HL-60 (cell line): Measurements from ENCODE around the gene PRSS8.
A peak's percentile ranks its signal among the peaks of the same experiment; 100 is the strongest.
"Not testable (repeated sequence)": the region's sequence is repeated elsewhere in the genome, so short reads cannot be mapped to it uniquely, and the experiment has no call there.

ENCODE experiments used
- DNase-seq, 2 experiments: peaks; one replicate each; pipeline ENCODE4 v3.0.0-alpha.2; 2010 to 2020; ENCODE audit warnings: low read depth in 1 of 2, low spot score in 1 of 2
- H3K27ac ChIP-seq: fragments of 250-450 bp; sonication (Bioruptor Pico); replicated peaks from 2 replicates; pipeline ENCODE4 v1.5.1; 2020; ENCODE audit warnings: mild to moderate bottlenecking, moderate library complexity
- H3K27me3 ChIP-seq: fragments of 250-450 bp; sonication (Bioruptor Pico); 2 replicates; pipeline ENCODE4 v1.5.1; 2021; ENCODE audit warnings: mild to moderate bottlenecking, moderate library complexity; ENCODE audit not compliant: insufficient read depth, poor library complexity, severe bottlenecking
- H3K4me3 ChIP-seq: replicated peaks from 2 replicates; pipeline ENCODE4 v1.5.1; 2011; ENCODE audit warnings: mild to moderate bottlenecking, control low read depth, low read length; ENCODE audit not compliant: insufficient read depth
- GABPA ChIP-seq: IDR thresholded peaks from 2 replicates; pipeline ENCODE4 v1.6.1; 2012; ENCODE audit warnings: low read depth
- POLR2AphosphoS5 ChIP-seq: IDR thresholded peaks from 2 replicates; pipeline ENCODE4 v1.6.1; 2012; ENCODE audit warnings: low read depth
- SPI1 ChIP-seq: IDR thresholded peaks from 2 replicates; pipeline ENCODE4 v1.6.1; 2012; ENCODE audit warnings: low read depth, mild to moderate bottlenecking, borderline replicate concordance
- TF ChIP-seq, protein P1 (sequence below): IDR thresholded peaks from one replicate; pipeline ENCODE4 v1.5.1; 2011; ENCODE audit warnings: low read length, control low read depth, inconsistent platforms; ENCODE audit not compliant: insufficient read depth
- TF ChIP-seq, protein P2 (sequence below): IDR thresholded peaks from 2 replicates; pipeline ENCODE4 v1.6.1; 2012; ENCODE audit warnings: low read depth; ENCODE audit not compliant: insufficient replicate concordance

PRSS8 gene

GRCh38 chr16:31136822-31137499, 1.4 kb upstream of the PRSS8 start:
- DNase-seq, H3K4me3 ChIP-seq, H3K27me3 ChIP-seq, H3K27ac ChIP-seq: not testable (repeated sequence)

DNA sequence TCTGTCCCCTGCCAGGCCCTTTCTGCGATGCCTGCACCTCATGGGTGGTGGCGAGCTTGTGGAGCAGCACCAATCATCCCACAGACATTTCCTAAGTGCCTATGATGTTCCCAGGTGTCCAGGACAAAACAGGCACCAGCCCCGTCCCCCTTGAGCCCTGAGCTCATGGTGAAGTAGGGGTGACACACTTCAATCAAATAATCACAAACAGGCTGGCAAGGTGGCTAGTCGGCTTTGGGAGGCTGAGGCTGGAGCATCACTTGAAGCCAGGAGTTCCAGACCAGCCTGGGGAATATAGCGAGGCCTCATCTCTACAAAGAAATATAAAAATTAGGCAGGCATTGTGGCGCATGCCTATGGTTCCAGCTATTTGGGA, 748 bp upstream of the PRSS8 start:
- TF ChIP-seq SPI1, result no peak
- TF ChIP-seq GABPA, result no peak
- no peak for TF ChIP-seq POLR2AphosphoS5
- TF ChIP-seq, protein P1, sequence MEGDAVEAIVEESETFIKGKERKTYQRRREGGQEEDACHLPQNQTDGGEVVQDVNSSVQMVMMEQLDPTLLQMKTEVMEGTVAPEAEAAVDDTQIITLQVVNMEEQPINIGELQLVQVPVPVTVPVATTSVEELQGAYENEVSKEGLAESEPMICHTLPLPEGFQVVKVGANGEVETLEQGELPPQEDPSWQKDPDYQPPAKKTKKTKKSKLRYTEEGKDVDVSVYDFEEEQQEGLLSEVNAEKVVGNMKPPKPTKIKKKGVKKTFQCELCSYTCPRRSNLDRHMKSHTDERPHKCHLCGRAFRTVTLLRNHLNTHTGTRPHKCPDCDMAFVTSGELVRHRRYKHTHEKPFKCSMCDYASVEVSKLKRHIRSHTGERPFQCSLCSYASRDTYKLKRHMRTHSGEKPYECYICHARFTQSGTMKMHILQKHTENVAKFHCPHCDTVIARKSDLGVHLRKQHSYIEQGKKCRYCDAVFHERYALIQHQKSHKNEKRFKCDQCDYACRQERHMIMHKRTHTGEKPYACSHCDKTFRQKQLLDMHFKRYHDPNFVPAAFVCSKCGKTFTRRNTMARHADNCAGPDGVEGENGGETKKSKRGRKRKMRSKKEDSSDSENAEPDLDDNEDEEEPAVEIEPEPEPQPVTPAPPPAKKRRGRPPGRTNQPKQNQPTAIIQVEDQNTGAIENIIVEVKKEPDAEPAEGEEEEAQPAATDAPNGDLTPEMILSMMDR, result no peak
- TF ChIP-seq, protein P2, sequence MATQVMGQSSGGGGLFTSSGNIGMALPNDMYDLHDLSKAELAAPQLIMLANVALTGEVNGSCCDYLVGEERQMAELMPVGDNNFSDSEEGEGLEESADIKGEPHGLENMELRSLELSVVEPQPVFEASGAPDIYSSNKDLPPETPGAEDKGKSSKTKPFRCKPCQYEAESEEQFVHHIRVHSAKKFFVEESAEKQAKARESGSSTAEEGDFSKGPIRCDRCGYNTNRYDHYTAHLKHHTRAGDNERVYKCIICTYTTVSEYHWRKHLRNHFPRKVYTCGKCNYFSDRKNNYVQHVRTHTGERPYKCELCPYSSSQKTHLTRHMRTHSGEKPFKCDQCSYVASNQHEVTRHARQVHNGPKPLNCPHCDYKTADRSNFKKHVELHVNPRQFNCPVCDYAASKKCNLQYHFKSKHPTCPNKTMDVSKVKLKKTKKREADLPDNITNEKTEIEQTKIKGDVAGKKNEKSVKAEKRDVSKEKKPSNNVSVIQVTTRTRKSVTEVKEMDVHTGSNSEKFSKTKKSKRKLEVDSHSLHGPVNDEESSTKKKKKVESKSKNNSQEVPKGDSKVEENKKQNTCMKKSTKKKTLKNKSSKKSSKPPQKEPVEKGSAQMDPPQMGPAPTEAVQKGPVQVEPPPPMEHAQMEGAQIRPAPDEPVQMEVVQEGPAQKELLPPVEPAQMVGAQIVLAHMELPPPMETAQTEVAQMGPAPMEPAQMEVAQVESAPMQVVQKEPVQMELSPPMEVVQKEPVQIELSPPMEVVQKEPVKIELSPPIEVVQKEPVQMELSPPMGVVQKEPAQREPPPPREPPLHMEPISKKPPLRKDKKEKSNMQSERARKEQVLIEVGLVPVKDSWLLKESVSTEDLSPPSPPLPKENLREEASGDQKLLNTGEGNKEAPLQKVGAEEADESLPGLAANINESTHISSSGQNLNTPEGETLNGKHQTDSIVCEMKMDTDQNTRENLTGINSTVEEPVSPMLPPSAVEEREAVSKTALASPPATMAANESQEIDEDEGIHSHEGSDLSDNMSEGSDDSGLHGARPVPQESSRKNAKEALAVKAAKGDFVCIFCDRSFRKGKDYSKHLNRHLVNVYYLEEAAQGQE, result no peak
- Histone ChIP-seq H3K27ac (no peak overlapping the region), H3K4me3 (no peak overlapping the region), H3K27me3 (no peaks in the 10 kb centered on the region)
- no peak for DNase-seq

DNA sequence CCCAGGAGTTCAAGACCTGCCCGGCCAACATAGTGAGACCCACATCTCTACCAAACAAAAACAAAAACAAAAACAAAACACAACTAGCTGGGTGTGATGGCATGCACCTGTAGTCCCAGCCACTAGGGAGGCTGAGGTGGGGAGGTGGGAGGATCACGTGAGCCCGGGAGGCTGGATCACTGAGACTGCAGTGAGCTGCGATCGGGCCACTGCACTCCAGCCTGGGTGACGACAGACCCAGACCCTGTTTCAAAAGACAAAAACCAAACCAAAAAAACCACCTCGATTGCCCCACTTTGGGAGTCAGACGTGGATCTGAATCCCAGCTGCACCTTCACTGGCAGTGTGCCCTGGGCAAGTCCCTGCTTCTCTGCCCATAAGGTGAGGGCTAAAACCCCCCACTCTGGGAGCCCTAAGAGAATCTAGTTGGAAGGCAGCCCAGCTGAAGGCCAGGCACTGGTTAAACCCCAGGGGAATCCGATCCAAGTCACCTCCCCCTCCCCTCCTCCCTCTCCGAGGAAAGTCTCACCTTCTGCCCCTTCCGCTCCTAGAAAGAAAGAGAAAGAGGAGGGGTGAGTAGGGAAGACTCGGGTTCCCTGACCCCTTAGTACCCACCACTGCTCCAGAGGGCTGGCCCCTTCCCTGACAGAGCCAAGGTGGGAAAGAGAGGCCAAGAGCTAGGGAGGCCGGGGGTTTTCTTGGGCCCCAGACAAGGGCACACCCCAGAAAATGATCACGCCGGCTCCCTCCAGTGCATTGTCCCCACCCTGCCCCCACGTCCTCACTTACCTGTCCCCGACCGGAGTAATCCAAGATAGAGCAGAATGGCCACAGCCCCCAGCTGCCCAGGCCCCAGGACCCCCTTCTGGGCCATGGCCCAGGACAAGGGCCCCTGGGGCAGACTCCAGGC, 647 bp downstream of the PRSS8 start:
- DNase-seq, result peak; percentile 43 to 84
- Histone ChIP-seq H3K27ac (peak overlapping the region; percentile 34), H3K27me3 (no peaks in the 10 kb centered on the region), H3K4me3 (no peak overlapping the region)
- TF ChIP-seq GABPA, result no peak
- peak; percentile 75 for TF ChIP-seq POLR2AphosphoS5

DNA sequence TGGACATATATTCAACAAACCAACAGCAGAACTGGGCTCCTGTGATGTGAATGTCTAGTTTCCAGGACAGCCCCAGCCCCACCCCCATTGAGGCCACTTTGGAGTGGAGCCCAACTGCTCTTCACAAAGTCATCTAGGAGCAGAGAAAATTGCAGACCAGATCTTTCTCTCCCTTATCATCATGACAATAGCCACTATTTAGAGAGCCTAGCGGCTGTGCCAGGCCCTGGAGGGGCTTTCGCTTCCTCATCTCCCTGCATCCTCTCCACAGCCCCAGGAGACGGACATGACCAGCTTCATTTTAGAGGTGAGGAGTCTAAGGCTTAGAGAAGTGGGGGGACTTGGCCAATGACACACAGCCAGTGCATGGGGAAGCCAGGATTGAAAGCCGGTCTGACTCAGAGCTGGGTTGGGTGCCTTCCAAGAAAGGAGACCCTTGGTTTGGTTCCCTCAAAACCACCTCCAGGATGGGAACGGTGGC, 1.4 kb downstream of the PRSS8 start:
- no peaks in the 10 kb centered on the region for H3K27me3 ChIP-seq
- TF ChIP-seq, protein P1, result no peak
- TF ChIP-seq POLR2AphosphoS5 (no peak), SPI1 (no peak), GABPA (no peak)
- TF ChIP-seq, protein P2, result no peak
- H3K27ac ChIP-seq, result peak overlapping the region; percentile 34
- H3K4me3 ChIP-seq, result no peak overlapping the region
- DNase-seq, result peak; percentile 32 to 61
